HepG2 (cell line): Measurements from ENCODE around the gene AMHR2. TPM values are rescaled to one million over a fixed set of nuclear protein-coding genes. Genes with fewer than 3 reads are reported as not detected.

Experiments used
- AGO2 ChIP-seq: fragments of 200-400 bp; formaldehyde crosslinking; optimal IDR thresholded peaks from 2 replicates; pipeline ENCODE3; 2017; ENCODE audit warnings: mild to moderate bottlenecking, low read depth, low read length, moderate library complexity
- ARHGAP35 ChIP-seq: sonication (generic); formaldehyde crosslinking; IDR thresholded peaks from 2 replicates; pipeline ENCODE4 v1.9.0; 2022; ENCODE audit warnings: mild to moderate bottlenecking, inconsistent platforms, moderate library complexity, missing genetic modification reagents, borderline replicate concordance
- ATRX ChIP-seq: sonication (generic); formaldehyde crosslinking; IDR thresholded peaks from 2 replicates; pipeline ENCODE4 v1.4.0; 2020; ENCODE audit warnings: missing genetic modification reagents, borderline replicate concordance
- EHMT2 ChIP-seq: fragments of 200-600 bp; sonication (generic); IDR thresholded peaks from 2 replicates; pipeline ENCODE4 v1.7.0; 2017; ENCODE audit warnings: antibody characterized with exemption, low read depth, low read length, borderline replicate concordance
- KAT7 ChIP-seq: IDR thresholded peaks from 2 replicates; pipeline ENCODE4 v1.6.1; 2018; ENCODE audit warnings: borderline replicate concordance, missing compliant biosample characterization
- MEF2D ChIP-seq: sonication (generic); formaldehyde crosslinking; IDR thresholded peaks from 2 replicates; pipeline ENCODE4 v1.5.1; 2020; ENCODE audit warnings: mild to moderate bottlenecking, missing genetic modification reagents
- MEIS1 ChIP-seq: sonication (generic); formaldehyde crosslinking; IDR thresholded peaks from 2 replicates; pipeline ENCODE4 v1.9.0; 2021; ENCODE audit warnings: mild to moderate bottlenecking, missing genetic modification reagents, moderate library complexity, borderline replicate concordance
- NCOA1 ChIP-seq: sonication (generic); formaldehyde crosslinking; IDR thresholded peaks from 2 replicates; pipeline ENCODE4 v1.9.0; 2021; ENCODE audit warnings: missing genetic modification reagents
- NCOA2 ChIP-seq: sonication (generic); formaldehyde crosslinking; IDR thresholded peaks from 2 replicates; pipeline ENCODE4 v1.8.0; 2022; ENCODE audit warnings: inconsistent platforms
- RBFOX2 ChIP-seq: fragments of 200-400 bp; formaldehyde crosslinking; IDR thresholded peaks from 2 replicates; pipeline ENCODE4 v1.6.1; 2017; ENCODE audit warnings: low read depth, mild to moderate bottlenecking, low read length
- RFX3 ChIP-seq: IDR thresholded peaks from 2 replicates; pipeline ENCODE4 v1.6.1; 2016; ENCODE audit warnings: missing biosample characterization, missing genetic modification reagents
- U2AF1 ChIP-seq: fragments of 200-400 bp; formaldehyde crosslinking; optimal IDR thresholded peaks from 2 replicates; pipeline ENCODE3; 2017; ENCODE audit warnings: mild to moderate bottlenecking, low read depth, low read length
- ZMYM4 ChIP-seq: sonication (generic); formaldehyde crosslinking; IDR thresholded peaks from 2 replicates; pipeline ENCODE4 v1.8.1; 2023; ENCODE audit warnings: mild to moderate bottlenecking, missing genetic modification reagents
- ZNF136 ChIP-seq: sonication (generic); formaldehyde crosslinking; IDR thresholded peaks from 2 replicates; pipeline ENCODE4 v1.8.1; 2022; ENCODE audit warnings: low read depth, mild to moderate bottlenecking, moderate library complexity, missing genetic modification reagents
- ZNF143 ChIP-seq: sonication (generic); formaldehyde crosslinking; IDR thresholded peaks from 2 replicates; pipeline ENCODE4 v1.4.0; 2020; ENCODE audit warnings: missing genetic modification reagents
- ZNF263 ChIP-seq: sonication (generic); formaldehyde crosslinking; IDR thresholded peaks from 2 replicates; pipeline ENCODE4 v1.4.0; 2020; ENCODE audit warnings: missing genetic modification reagents
- ZNF296 ChIP-seq: sonication (generic); formaldehyde crosslinking; conservative IDR thresholded peaks from 2 replicates; pipeline ENCODE4 v1.5.0; 2020; ENCODE audit warnings: mild to moderate bottlenecking, missing genetic modification reagents
- ZNF33B ChIP-seq: sonication (generic); formaldehyde crosslinking; IDR thresholded peaks from 2 replicates; pipeline ENCODE4 v1.5.1; 2020; ENCODE audit warnings: mild to moderate bottlenecking, missing genetic modification reagents
- ZNF451 ChIP-seq: sonication (generic); formaldehyde crosslinking; IDR thresholded peaks from 2 replicates; pipeline ENCODE4 v1.5.0; 2020; ENCODE audit warnings: mild to moderate bottlenecking, missing genetic modification reagents
- ZNF460 ChIP-seq: sonication (generic); formaldehyde crosslinking; IDR thresholded peaks from 2 replicates; pipeline ENCODE4 v1.5.1; 2020; ENCODE audit warnings: missing genetic modification reagents, mild to moderate bottlenecking, borderline replicate concordance
- ZNF607 ChIP-seq: sonication (generic); formaldehyde crosslinking; IDR thresholded peaks from 2 replicates; pipeline ENCODE4 v1.5.1; 2020; ENCODE audit warnings: missing genetic modification reagents, mild to moderate bottlenecking, borderline replicate concordance
- ZNF724P ChIP-seq: sonication (generic); formaldehyde crosslinking; IDR thresholded peaks from 2 replicates; pipeline ENCODE4 v1.8.0; 2022; ENCODE audit warnings: missing genetic modification reagents, borderline replicate concordance
- ZNF75D ChIP-seq: sonication (generic); formaldehyde crosslinking; IDR thresholded peaks from 2 replicates; pipeline ENCODE4 v1.8.1; 2023; ENCODE audit warnings: missing genetic modification reagents, mild to moderate bottlenecking, borderline replicate concordance
- ZNF782 ChIP-seq: sonication (generic); formaldehyde crosslinking; IDR thresholded peaks from 2 replicates; pipeline ENCODE4 v1.4.0; 2020; ENCODE audit warnings: missing genetic modification reagents, mild to moderate bottlenecking, borderline replicate concordance
- ZNF816 ChIP-seq: sonication (generic); formaldehyde crosslinking; IDR thresholded peaks from 2 replicates; pipeline ENCODE4 v1.8.0; 2022; ENCODE audit warnings: missing genetic modification reagents, mild to moderate bottlenecking, borderline replicate concordance
- ZNF839 ChIP-seq: sonication (generic); formaldehyde crosslinking; IDR thresholded peaks from 2 replicates; pipeline ENCODE4 v1.4.0; 2020; ENCODE audit warnings: missing genetic modification reagents, mild to moderate bottlenecking, borderline replicate concordance
- ZNF850 ChIP-seq: sonication (generic); formaldehyde crosslinking; conservative IDR thresholded peaks from 2 replicates; pipeline ENCODE4 v1.9.0; 2021; ENCODE audit warnings: mild to moderate bottlenecking, missing genetic modification reagents
- ZNF878 ChIP-seq: sonication (generic); formaldehyde crosslinking; IDR thresholded peaks from 2 replicates; pipeline ENCODE4 v1.8.1; 2023; ENCODE audit warnings: mild to moderate bottlenecking, missing genetic modification reagents, moderate library complexity
- ZSCAN20 ChIP-seq: sonication (generic); formaldehyde crosslinking; IDR thresholded peaks from 2 replicates; pipeline ENCODE4 v1.4.0; 2020; ENCODE audit warnings: missing genetic modification reagents, mild to moderate bottlenecking, borderline replicate concordance
- polyA plus RNA-seq, 8 experiments: library from polyadenylated mRNA; depleted of rRNA in 3 of 8; stranded (reverse) in 7 of 8; unstranded in 1 of 8; fragments of >200 nt; fragmentation: Illumina TruSeq in 4 of 8; extraction: Trizol in 4 of 8; gene quantifications; 2 replicates each; pipeline versions ENCODE4 v1.2.1 to v1.2.3, GENCODE V29; 2011 to 2016; ENCODE audit warnings: low read depth in 4 of 8, missing spikeins in 1 of 8, mixed read lengths in 1 of 8; ENCODE audit not compliant: insufficient read depth in 1 of 8
- total RNA-seq, 5 experiments: library from RNA; depleted of rRNA; stranded (reverse); fragments of >200 nt; fragmentation: Illumina TruSeq; extraction: Trizol; gene quantifications; 2 replicates each; pipeline ENCODE4 v1.2.3, GENCODE V29; 2016; ENCODE audit warnings: low read depth in 1 of 5
- TF ChIP-seq, protein P1 (sequence below): IDR thresholded peaks from 2 replicates; pipeline ENCODE4 v1.6.1; 2016; ENCODE audit warnings: mild to moderate bottlenecking, missing biosample characterization, missing genetic modification reagents
- TF ChIP-seq, protein P2 (sequence below): sonication (generic); formaldehyde crosslinking; IDR thresholded peaks from 2 replicates; pipeline ENCODE4 v1.5.1; 2020; ENCODE audit warnings: missing genetic modification reagents, mild to moderate bottlenecking, borderline replicate concordance
- TF ChIP-seq, protein P3 (sequence below): sonication (generic); formaldehyde crosslinking; IDR thresholded peaks from 2 replicates; pipeline ENCODE4 v1.5.0; 2020; ENCODE audit warnings: missing genetic modification reagents

Gene AMHR2
- total and polyA plus RNA-seq, 2 of the 13 experiments (the other 11 are each of a cell fraction or from before 2014, with no cell fraction given) = 0.24 to 0.58 TPM

DNA sequence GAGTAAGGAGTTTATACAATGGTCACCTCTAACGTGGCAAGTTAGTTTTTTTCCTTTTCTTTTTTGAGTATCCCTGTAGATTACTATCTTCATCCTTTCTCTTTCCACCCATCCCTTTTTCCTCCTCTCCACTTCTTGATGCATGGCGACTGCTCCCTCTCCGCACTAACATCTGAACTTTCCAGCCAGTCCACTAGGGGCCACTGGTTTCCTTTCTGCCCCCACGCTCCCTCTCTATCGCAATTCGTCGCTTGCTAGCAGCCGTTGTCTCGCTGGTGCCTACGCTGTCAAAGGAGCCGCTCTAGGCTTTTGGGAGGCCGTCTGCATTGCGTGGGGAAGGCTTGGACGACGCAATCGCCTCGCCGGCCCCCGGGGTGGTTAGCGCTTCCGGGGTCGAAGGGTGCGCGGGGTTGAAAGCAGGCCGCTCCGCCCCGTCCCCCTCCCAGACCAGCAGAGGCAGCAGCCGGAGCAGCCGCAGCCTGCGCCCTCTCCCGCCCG lies 28.1 kb downstream of the AMHR2 start, which contains the start of gene PCBP2 (continued):
- TF ChIP-seq ZSCAN20 (CRISPR knock-in tag) (no peak), KAT7 (CRISPR knock-in tag) (peak; percentile 73; the same call in 1 of the 2 replicates), U2AF1 (peak; percentile 96), NCOA2 (peak; percentile 50), ZNF607 (no peak), MEF2D (CRISPR knock-in tag) (no peak), RFX3 (CRISPR knock-in tag) (no peak), NCOA1 (CRISPR knock-in tag) (no peak), ZNF296 (CRISPR knock-in tag) (no peak), ZNF816 (CRISPR knock-in tag) (no peak), MEIS1 (CRISPR knock-in tag) (no peak), EHMT2 (no peak), ZNF782 (no peak), ZNF263 (CRISPR knock-in tag) (no peak), ZNF460 (CRISPR knock-in tag) (no peak), ARHGAP35 (CRISPR knock-in tag) (no peak), ZNF878 (CRISPR knock-in tag) (peak; percentile 79; the same call in 1 of the 2 replicates), RBFOX2 (peak; percentile 93), ATRX (no peak), ZMYM4 (CRISPR knock-in tag) (peak; percentile 88), ZNF136 (CRISPR knock-in tag) (0 out of 2 replicates have a peak, but pooled peaks have one; percentile 73), ZNF850 (CRISPR knock-in tag) (no peak), ZNF143 (CRISPR knock-in tag) (no peak), ZNF75D (CRISPR knock-in tag) (no peak), ZNF839 (CRISPR knock-in tag) (no peak), AGO2 (no peak), ZNF451 (no peak), ZNF724P (CRISPR knock-in tag) (no peak), ZNF33B (CRISPR knock-in tag) (no peak)
- TF ChIP-seq, protein P1, sequence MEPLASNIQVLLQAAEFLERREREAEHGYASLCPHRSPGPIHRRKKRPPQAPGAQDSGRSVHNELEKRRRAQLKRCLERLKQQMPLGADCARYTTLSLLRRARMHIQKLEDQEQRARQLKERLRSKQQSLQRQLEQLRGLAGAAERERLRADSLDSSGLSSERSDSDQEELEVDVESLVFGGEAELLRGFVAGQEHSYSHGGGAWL (CRISPR knock-in tag) = peak; percentile 23; the same call in 1 of the 2 replicates
- TF ChIP-seq, protein P2, sequence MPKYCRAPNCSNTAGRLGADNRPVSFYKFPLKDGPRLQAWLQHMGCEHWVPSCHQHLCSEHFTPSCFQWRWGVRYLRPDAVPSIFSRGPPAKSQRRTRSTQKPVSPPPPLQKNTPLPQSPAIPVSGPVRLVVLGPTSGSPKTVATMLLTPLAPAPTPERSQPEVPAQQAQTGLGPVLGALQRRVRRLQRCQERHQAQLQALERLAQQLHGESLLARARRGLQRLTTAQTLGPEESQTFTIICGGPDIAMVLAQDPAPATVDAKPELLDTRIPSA (CRISPR knock-in tag) = no peak
- TF ChIP-seq, protein P3, sequence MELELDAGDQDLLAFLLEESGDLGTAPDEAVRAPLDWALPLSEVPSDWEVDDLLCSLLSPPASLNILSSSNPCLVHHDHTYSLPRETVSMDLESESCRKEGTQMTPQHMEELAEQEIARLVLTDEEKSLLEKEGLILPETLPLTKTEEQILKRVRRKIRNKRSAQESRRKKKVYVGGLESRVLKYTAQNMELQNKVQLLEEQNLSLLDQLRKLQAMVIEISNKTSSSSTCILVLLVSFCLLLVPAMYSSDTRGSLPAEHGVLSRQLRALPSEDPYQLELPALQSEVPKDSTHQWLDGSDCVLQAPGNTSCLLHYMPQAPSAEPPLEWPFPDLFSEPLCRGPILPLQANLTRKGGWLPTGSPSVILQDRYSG (CRISPR knock-in tag) = no peak
